ENCODE results near the gene PADI3. TPM values are rescaled to one million over a fixed set of nuclear protein-coding genes. Genes with fewer than 3 reads are reported as not detected.
A peak's percentile ranks its signal among the peaks of the same experiment; 100 is the strongest.

The PADI3 gene
- total and polyA plus RNA-seq, 4 donors: 0.13 TPM; not detected in 3

DNA sequence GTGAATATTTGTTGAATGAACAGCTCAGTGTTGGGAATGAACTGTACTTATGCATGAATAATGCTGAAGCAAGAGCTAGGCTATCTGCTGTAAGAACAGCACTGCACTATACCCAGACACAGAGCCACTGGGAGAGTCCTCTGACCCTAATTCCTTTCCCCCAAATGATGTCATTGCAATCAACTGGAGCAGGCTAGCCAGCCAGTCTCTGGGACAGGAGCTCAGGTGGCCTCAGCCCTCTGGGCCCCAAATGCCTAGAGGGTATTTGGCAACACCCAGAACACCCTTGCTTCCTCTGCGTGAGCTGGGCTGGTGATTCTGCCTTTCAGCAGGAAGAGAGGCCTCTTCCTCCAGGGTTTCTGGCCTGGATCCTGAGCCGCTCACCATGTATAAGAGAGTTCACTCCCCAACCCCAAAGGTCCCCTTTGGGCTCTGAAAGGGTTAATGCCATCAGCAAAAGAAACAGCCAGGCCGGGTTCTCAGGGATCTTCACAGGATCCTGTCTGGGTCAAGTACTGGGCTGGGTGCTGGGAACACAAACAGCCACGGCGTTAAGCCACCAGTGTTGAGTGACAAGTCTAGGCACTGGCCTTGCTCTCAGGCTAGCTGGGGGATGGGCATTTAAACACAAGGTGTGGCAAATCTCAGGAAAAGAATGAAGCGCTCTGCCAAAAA is 55.4 kb downstream of the PADI3 start:
- H3K4me3 ChIP-seq: no peak overlapping the region
- TF ChIP-seq, protein P1, sequence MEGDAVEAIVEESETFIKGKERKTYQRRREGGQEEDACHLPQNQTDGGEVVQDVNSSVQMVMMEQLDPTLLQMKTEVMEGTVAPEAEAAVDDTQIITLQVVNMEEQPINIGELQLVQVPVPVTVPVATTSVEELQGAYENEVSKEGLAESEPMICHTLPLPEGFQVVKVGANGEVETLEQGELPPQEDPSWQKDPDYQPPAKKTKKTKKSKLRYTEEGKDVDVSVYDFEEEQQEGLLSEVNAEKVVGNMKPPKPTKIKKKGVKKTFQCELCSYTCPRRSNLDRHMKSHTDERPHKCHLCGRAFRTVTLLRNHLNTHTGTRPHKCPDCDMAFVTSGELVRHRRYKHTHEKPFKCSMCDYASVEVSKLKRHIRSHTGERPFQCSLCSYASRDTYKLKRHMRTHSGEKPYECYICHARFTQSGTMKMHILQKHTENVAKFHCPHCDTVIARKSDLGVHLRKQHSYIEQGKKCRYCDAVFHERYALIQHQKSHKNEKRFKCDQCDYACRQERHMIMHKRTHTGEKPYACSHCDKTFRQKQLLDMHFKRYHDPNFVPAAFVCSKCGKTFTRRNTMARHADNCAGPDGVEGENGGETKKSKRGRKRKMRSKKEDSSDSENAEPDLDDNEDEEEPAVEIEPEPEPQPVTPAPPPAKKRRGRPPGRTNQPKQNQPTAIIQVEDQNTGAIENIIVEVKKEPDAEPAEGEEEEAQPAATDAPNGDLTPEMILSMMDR (IDR thresholded peaks at IDR 0.05; ENCODE audit: control extremely low read depth, extremely low read depth): no peak
- H3K27me3 ChIP-seq (ENCODE audit: control insufficient read depth in 3 of 3, insufficient read depth in 3 of 3, low read length in 2 of 3): peaks cover 0 to 3% (median 0%) of the 10 kb centered on the region in 3 donors
- H3K27ac ChIP-seq (ENCODE audit: low read depth in 1 of 2, low read length in 1 of 2): no peak overlapping the region
- peaks cover 0 to 15% (median 8%) of the 10 kb centered on the region in 4 donors for H3K9me3 ChIP-seq (ENCODE audit: control insufficient read depth in 4 of 4, insufficient read depth in 3 of 4, low read length in 3 of 4)
- peaks cover 0 to 5% (median 0%) of the 10 kb centered on the region in 5 donors for H3K4me1 ChIP-seq (ENCODE audit: control insufficient read depth in 5 of 5, insufficient read depth in 5 of 5, low read length in 5 of 5)
- no peak overlapping the region for H3K9ac ChIP-seq (ENCODE audit: insufficient read depth in 1 of 2, low read length in 2 of 2)
- WGBS, 2 donors: 10 to 19% methylated on average over 6 of the region's 6 CpGs
- DNase-seq (peak in 1 of 3 donors; percentile 15), ATAC-seq (ENCODE audit: insufficient read depth, low FRiP score) (no peak)
- H3K36me3 ChIP-seq (ENCODE audit: control insufficient read depth in 4 of 4, insufficient read depth in 4 of 4, low read length in 4 of 4): no peaks in the 10 kb centered on the region

DNA sequence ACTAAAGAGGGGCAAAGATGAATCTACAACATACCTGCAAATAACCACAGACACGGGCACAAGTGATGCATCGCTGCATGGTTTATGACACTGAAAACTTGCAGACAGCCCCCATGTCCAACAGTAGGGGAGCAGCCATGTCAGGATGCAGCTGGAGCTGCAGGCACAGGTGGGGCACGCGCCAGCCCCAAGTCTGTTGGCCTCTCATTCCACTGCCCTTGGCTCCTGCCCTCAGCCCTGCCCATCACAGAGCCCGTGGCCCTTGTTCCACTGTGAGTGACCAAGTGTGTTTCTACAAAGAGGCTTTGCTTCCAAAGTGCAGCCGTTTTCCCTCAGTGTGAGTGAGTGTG is 55.9 kb downstream of the PADI3 start:
- Histone ChIP-seq H3K4me1 (ENCODE audit: control insufficient read depth in 5 of 5, insufficient read depth in 5 of 5, low read length in 5 of 5) (peaks cover 0 to 5% (median 0%) of the 10 kb centered on the region in 5 donors), H3K27me3 (ENCODE audit: control insufficient read depth in 3 of 3, insufficient read depth in 3 of 3, low read length in 2 of 3) (peaks cover 0 to 3% (median 0%) of the 10 kb centered on the region in 3 donors), H3K27ac (ENCODE audit: low read depth in 1 of 2, low read length in 1 of 2) (no peak overlapping the region), H3K9me3 (ENCODE audit: control insufficient read depth in 4 of 4, insufficient read depth in 3 of 4, low read length in 3 of 4) (peaks cover 0 to 15% (median 8%) of the 10 kb centered on the region in 4 donors), H3K4me3 (no peak overlapping the region), H3K36me3 (ENCODE audit: control insufficient read depth in 4 of 4, insufficient read depth in 4 of 4, low read length in 4 of 4) (no peaks in the 10 kb centered on the region), H3K9ac (ENCODE audit: insufficient read depth in 1 of 2, low read length in 2 of 2) (no peak overlapping the region)
- ATAC-seq (ENCODE audit: insufficient read depth, low FRiP score) (no peak), DNase-seq (no peak)
- TF ChIP-seq, protein P1 (IDR thresholded peaks at IDR 0.05; ENCODE audit: control extremely low read depth, extremely low read depth): no peak
- 29 to 31% methylated on average over 6 of the region's 6 CpGs for WGBS, 2 donors

- no peak for DNase-seq
- Histone ChIP-seq H3K9ac (ENCODE audit: insufficient read depth in 1 of 2, low read length in 2 of 2) (no peak overlapping the region), H3K9me3 (ENCODE audit: control insufficient read depth in 4 of 4, insufficient read depth in 3 of 4, low read length in 3 of 4) (peaks cover 0 to 17% (median 8%) of the 10 kb centered on the region in 4 donors), H3K4me3 (no peak overlapping the region), H3K27ac (ENCODE audit: low read depth in 1 of 2, low read length in 1 of 2) (no peak overlapping the region), H3K4me1 (ENCODE audit: control insufficient read depth in 5 of 5, insufficient read depth in 5 of 5, low read length in 5 of 5) (peaks cover 0 to 5% (median 0%) of the 10 kb centered on the region in 5 donors), H3K36me3 (ENCODE audit: control insufficient read depth in 4 of 4, insufficient read depth in 4 of 4, low read length in 4 of 4) (no peaks in the 10 kb centered on the region), H3K27me3 (ENCODE audit: control insufficient read depth in 3 of 3, insufficient read depth in 3 of 3, low read length in 2 of 3) (peaks cover 0 to 3% (median 0%) of the 10 kb centered on the region in 3 donors)
- WGBS, 2 donors: 71 to 84% methylated on average over 13 to 14 of the region's 14 CpGs
- TF ChIP-seq, protein P1 (IDR thresholded peaks at IDR 0.05; ENCODE audit: control extremely low read depth, extremely low read depth): no peak
- ATAC-seq (ENCODE audit: insufficient read depth, low FRiP score): no peak
Measured at GRCh38 chr1:17305576-17306095, 56.7 kb downstream of the PADI3 start.

All from lung (tissue), 12 donors.